Measurements from ENCODE around the gene NUP85.
"Not testable (repeated sequence)": the region's sequence is repeated elsewhere in the genome, so short reads cannot be mapped to it uniquely, and the experiment has no call there.

Gene NUP85

DNA sequence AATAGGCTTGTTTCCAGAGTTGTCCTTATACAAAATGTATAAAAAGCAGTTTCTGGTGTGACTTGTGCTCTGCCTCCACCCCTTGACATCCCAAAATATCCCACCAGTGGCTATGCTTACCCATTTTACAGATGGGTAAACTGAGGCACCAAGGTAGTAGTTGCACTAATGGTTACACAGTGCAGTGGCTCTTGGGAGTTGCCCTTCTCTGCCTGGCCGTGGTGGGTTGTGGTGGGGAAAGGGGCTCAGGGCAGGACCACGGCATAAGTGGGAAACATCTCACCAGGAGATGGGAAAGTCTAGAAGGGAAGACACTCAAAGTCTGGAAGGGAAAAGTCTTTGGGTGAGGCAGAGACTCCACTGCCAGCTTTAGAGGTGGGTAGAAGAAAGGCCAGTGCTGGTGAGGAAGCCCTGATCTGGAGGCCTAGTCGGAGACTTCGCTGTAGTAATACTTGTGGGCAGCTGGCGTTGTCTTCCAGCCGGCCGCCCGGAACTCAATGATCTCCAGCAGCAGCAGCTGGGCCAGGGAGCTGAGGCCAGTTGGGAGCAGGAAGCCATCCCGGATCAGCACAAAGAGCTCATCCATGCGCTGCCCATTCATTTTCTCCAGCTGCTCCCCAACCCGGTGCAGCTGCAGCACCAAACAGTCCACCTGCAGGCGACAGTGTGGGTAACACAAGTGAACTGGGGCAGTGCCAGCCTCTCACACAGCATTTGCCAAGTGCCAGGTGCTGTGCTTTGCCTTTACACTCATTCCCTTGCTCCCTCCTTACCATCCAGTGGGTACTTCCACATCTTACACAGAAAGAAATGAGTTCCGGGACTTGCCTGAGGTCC is 61.1 kb downstream of the NUP85 start:
- in situ Hi-C loops (cut with MboI; ENCODE audit: low sequenced_read_pairs): no loop called here

DNA sequence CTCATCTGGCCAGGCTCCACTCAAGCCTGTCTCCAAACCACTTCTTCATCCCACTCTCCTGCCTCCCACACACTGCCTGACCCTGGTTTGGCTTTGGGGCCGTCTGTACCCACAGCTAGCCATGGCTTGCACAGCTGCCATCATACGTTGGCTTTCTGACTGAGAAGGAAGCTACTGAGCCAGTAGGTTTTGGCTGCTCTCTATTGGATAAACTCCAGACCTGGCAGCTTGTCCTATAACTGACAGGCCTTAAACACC is 61.6 kb downstream of the NUP85 start:
- in situ Hi-C loops (cut with MboI; ENCODE audit: low sequenced_read_pairs): no loop called here

DNA sequence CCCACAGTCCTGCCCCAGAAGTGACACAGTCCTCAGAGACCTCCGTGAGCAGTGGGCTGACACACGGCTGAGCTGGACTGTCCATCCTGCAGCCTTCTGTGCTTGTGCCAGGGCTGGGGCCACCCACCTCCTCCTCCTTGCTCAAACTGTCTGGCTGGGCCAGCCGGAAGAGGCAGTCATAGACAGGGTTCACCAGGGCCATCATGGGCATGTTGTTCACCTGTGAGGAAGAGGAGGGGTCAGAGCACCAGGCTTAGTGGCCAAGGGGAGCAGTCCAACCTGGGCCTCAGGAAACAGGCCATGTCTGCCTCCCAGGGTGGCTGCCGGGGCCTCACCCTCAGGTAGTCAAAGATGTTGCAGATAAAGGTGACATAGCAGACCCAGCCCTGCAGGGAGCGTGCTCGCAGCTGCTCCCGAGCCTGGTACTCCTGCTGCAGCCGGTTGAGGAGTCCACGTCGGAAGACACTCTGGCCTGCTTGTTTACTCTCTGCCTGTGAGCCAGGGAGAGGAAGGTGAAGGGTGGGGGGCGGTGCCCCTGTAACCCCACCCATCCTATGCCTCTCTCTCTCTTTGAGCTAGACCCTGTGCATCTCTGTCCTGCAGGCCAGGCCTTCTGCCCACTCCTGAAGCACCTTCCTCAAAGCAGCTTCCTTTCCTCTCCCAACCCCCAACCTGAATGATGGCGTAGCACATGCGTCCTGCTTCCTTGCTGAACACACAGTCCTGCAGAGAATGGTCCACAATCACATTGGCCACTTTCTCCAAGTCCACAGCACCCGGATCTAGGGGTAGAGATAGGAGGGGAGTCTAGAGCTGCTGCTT is 62.1 kb downstream of the NUP85 start:
- in situ Hi-C loops (cut with MboI; ENCODE audit: low sequenced_read_pairs): no loop called here

DNA sequence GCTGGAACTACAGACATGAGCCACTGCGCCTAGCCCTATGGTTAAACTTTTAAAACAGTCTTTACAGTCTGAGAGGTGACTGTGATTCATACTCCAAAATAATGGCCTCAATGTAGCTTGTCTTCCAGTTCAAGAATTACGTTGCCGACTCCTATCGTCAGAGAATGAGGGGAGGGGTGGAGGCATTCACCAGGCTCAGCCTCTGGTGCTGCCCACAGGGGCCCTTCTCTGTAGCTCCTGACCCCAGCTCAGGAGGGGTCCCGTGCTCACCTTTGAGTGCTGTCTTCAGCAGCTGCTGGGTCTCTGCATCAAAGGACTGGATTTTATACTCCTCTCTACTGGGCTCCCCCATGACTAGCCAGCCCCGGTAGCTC is 64.4 kb downstream of the NUP85 start:
- in situ Hi-C loops (cut with MboI; ENCODE audit: low sequenced_read_pairs): no loop called here

DNA sequence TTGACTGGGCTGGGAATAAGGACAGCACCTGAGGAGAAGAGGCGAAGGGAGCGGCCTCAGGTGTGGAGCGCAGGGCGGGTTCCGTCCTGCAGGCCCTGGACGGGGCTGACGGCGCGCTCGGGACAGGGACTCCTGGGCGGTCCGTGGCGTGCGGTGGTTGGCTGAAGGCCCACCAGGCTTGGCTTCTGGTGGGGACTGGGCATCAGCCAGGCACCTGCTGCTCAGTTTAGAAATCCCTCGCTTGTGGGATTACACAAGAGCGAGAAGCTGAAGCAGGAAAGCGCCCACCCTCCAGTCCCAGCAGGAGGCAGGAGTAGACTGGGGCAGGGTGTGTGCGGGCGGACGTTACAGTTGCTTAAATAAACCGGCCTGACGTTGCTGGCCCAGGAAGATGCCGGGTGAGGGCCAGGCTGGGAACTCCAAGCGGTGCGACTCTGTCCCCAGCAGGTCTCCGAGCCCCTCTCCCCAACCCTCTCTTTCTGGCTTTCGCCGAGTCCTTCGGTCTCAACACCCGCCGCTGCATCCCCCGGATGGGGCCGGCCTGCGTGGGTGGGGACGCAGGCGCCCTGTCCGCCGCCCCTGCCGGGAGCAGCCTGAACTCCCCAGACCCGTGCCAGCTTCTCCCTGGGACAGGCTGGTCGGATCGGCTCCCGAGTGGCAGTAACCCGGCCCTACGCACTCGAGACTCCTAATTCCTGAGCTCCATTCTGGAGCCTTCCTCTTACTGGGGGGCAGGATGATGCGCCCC is 64.9 kb downstream of the NUP85 start:
- in situ Hi-C loops (cut with MboI; ENCODE audit: low sequenced_read_pairs): no loop called here

DNA sequence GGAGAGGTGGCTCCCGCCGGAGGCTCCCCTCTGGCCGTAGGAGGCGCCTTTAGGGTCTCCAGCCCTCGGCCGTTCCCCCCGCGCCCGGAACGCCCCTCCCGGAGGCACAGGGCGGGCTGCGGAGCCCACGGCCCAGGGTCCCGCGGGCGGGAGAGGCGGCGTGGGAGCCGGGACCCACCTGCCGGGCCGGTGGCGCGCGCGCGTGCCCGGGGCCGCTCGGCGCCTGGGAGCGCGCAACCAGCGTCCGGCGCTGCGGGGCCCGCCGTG is 65.4 kb downstream of the NUP85 start, which contains the start of gene MIF4GD:
MIF4GD (minus strand) TSS at position 266 of the 267 bp plus-strand sequence. CDS start 1,036 bp downstream, outside the sequence.
- in situ Hi-C loops (cut with MboI; ENCODE audit: low sequenced_read_pairs): no loop called here

DNA sequence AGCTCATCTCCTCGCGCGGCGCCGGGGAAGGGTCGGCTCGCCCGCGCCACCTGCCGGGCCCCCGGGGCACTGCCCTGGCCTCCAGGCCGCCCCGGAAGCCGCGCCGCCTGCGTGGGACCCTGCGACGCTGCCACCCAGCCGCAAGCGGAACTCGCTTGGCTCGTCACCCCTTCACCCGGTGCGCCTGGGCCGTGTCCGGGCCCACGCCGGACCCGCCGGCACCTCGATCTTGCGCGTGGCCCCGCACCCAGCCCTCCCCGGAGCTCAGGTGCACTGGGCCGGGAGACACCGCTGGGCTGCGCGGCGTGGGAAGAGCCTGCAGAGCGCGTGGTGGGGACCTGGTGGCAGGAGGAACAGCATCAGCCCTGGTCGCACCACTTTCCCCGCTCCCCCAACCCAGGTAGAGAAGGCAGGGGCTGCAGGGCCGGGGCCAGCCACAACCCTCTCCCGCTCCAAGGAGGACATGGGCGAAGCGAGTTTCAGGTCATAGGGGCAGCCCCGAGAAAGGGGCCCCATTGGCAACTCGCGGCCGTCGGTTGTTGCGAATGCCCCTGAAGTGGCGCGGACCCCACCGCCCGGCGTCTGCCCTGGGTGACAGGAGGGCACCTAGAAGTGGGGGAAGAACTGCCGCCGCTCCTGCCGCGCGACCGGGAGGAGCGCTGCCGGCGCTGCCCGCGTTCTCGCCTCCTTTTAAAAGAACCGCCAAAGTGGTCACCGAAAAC is 65.9 kb downstream of the NUP85 start:
- in situ Hi-C loops (cut with MboI; ENCODE audit: low sequenced_read_pairs): no loop called here

DNA sequence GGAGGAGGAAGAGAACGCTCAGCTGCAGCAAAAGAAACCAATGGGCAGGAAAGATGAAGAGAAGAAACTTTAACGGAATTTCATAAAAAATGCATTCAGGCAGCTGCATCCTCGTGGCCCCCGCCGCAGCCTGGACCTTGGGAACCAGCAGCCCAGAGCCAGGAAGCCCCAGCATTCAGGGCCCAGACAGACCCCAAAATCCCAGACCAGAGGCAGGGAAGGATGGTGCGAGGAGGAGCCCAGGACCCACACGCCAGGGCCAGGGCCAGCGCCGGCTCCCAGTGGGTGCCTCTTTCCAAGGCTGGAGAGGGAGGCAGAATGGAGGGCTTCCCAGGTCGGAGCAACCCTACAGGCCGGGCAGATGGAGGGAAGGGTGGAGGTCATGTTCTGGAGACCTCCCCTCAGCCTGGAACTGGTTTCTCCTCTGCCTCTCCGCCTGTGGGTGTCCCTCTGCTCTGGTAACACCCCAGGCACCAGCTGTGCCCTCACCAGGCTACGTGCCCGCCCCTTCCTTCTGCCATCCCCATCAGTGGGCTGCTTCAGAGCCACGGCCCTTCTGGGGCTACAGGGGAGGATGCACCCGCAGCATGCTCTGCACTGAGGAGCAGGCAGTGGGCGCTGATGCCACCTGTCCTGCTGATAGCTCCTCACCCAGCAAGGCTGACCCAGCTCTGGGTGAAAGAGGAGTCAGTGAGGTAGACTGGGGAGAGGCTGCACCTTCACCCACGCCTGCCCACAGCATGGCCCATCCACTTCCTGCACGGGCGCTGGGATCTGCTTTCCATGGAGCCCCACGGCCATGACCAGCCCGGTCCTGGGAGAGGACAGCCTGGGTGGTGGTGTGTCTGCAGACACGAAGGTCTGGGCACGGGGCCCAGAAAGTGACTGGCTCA is 66.7 kb downstream of the NUP85 start:
- in situ Hi-C loops (cut with MboI; ENCODE audit: low sequenced_read_pairs): no loop called here

DNA sequence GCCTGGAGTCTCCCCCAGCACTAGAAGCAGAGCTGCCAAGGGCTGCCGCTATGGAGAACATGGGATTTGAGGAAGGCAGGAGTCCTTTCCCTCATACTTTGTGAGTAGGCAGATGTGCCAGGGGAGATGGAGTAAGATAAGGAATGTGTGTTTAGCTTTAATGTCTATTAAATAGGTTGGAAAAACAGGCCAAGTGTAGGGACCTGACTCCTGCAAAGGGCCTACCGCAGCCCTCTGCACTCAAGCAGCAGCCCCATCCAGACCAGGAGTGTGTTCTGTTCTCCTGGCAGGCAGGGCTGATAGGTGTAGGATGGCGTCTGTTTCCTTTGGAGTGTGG is 67.3 kb downstream of the NUP85 start:
- in situ Hi-C loops (cut with MboI; ENCODE audit: low sequenced_read_pairs): no loop called here

DNA sequence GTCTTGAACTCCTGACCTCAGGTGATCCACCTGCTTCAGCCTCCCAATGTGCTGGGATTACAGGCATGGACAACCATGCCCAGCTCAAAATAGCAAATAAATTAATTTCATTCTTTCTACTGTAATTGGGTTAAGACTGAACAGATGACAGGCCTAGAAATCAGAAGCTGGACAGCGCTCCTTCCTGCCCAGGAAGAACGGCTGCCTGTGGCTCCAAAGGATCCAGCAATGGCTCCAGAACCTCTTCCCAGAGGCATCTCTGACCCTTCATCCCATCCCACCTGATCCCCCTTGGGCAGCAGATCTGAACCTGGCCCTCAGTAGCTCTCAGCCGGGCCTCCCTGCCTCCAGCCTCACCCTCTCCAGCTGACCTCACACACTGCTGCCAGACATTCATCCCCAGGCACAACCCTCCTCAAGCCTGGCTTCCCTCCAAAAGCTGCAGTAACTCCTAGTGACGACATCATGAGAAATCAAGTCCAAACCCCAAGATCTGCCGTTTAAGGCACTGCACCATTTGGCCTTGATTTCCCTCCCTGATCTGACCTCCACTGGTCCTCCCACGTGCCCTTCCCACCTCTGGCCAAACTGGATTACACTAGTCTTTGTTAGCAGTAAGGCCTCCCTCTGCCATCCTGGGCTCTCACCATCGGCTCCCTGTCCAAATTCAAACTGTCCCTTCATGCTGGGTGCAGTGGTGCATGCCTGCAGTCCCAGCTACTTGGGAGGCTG is 68.7 kb downstream of the NUP85 start:
- in situ Hi-C loops (cut with MboI; ENCODE audit: low sequenced_read_pairs): no loop called here

DNA sequence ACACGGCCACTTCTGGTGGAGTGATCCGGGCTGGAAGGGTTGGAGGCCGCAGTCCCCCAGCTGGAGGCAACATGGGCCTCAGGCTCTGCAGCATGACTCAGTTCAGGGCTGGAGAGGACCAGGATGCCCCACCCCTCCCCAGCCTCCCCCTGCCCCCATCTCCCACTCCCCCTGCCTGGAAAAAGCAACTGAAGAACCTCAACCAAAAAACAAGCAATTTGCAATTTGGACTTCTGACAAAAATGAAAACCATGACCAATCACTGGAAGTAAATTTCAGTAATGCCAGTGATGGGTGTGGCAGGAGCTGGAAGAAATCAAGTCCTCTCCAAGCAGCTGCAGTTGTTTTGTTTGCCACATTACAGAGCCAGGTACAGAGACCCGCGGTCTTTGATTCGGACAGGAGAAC is 72.2 kb downstream of the NUP85 start:
- in situ Hi-C loops (cut with MboI; ENCODE audit: low sequenced_read_pairs): no loop called here

DNA sequence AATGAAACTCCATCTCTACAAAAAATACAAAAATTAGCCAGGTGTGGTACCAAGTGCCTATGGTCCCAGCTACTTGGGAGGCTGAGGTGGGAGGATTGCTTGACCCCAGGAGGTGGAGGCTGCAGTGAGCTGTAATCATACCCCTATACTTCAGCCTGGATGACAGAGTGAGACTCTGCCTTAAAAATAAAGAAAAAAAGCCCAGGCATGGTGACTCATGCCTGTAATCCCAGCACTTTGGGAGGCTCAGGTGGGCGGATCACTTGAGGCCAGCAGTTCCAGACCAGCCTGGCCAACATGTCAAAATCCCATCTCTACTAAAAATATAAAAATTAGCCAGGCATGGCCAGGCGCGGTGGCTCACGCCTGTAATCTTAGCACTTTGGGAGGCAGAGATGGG is 74.7 kb downstream of the NUP85 start:
- in situ Hi-C loops (cut with MboI; ENCODE audit: low sequenced_read_pairs): not testable (repeated sequence)

DNA sequence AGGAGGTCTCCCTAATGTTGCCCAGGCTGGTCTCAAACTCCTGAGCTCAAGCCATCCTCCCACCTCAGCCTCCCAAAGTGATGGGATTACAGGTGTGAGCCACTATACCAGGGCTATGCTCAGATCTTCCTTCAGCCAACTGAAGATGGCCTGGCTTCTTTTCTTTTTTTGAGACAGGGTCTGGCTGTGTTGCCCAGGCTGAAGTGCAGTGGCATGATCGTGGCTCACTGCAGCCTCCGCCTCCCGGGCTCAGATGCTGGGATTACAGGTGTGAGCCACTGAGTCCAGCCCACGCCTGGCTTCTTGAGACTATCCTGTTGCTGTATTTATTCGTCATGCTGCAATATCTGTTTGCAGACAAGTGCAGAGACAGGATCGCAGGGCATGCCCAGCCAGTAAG is 79.6 kb downstream of the NUP85 start:
- in situ Hi-C loops (cut with MboI; ENCODE audit: low sequenced_read_pairs): no loop called here

Data from HL-60/S4 (cell line).